HG03108 (cell line): ENCODE data around the gene PABPC3.

ENCODE experiments used
- ATAC-seq: cut with Tn5 transposase; IDR thresholded peaks from one replicate; pipeline ENCODE4 v1.9.1; 2021; ENCODE audit warnings: moderate library complexity; ENCODE audit not compliant: unreplicated experiment

The PABPC3 gene

DNA sequence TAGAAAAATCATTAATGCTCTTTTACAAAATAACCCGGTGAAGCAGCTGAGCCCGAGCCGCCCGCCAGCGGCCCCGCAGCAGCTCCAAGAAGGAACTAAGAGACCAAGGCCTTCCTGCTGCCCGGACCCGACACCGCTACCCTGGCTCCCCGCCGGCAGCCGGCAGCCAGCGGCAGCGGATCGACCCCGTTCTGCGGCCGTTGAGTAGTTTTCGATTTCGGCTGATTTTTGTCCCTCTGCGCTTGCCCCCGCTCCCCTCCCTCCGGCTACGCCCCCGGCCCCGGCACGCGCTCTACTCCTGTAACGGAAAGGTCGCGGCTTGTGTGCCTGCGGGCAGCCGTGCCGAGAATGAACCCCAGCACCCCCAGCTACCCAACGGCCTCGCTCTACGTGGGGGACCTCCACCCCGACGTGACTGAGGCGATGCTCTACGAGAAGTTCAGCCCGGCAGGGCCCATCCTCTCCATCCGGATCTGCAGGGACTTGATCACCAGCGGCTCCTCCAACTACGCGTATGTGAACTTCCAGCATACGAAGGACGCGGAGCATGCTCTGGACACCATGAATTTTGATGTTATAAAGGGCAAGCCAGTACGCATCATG, at the start of gene PABPC3:
TSS of gene PABPC3 (plus strand) at position 286 of the 603 bp plus-strand sequence. CDS start at position 349, 63 bp downstream.
- no peak for ATAC-seq

GRCh38 chr13:25046274-25046984, 49.5 kb upstream of the PABPC3 start:
- no peak for ATAC-seq

GRCh38 chr13:25046985-25047511, 48.9 kb upstream of the PABPC3 start:
- no peak for ATAC-seq

DNA sequence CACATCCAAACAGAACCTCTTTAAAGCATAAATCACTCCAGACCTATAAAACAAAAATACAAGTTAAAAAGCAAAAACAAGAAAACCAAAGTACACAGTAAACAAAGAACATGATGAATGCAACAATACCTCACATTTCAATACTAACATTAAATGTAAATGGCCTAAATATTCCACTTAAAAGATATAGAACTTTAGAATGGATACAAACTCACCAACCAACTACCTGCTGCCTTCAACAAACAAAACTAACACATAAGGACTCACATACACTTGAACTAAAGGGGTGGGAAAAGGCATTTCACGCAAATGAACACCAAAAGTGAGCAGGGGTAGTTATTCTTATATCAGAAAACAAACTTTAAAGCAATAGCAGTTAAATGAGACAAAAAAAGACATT, 44.9 kb upstream of the PABPC3 start:
- ATAC-seq: no peak

GRCh38 chr13:25059166-25059565, 36.8 kb upstream of the PABPC3 start:
- no peak for ATAC-seq

GRCh38 chr13:25059958-25060357, 36.0 kb upstream of the PABPC3 start:
- no peak for ATAC-seq

DNA sequence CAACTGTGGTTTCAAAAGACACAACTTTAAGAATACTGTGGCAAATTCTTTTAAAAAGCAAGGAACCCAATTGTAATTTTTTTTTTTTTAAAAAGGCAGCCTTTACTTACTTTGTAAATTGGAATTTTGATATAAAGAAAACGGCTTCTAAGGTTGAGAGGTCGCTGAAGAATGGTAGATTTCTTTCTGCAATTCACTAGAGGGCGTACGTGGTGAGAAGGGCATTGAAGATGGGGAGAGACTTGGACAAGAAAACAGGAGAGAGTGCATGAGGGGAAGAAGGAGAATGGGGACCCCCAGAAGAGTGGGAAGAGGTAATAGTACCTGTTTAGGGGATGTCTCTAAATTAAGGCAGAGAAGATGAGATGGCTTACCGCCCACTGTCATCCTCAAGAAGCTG, 33.5 kb upstream of the PABPC3 start:
- no peak for ATAC-seq

GRCh38 chr13:25064396-25064795, 31.5 kb upstream of the PABPC3 start:
- ATAC-seq: no peak

DNA sequence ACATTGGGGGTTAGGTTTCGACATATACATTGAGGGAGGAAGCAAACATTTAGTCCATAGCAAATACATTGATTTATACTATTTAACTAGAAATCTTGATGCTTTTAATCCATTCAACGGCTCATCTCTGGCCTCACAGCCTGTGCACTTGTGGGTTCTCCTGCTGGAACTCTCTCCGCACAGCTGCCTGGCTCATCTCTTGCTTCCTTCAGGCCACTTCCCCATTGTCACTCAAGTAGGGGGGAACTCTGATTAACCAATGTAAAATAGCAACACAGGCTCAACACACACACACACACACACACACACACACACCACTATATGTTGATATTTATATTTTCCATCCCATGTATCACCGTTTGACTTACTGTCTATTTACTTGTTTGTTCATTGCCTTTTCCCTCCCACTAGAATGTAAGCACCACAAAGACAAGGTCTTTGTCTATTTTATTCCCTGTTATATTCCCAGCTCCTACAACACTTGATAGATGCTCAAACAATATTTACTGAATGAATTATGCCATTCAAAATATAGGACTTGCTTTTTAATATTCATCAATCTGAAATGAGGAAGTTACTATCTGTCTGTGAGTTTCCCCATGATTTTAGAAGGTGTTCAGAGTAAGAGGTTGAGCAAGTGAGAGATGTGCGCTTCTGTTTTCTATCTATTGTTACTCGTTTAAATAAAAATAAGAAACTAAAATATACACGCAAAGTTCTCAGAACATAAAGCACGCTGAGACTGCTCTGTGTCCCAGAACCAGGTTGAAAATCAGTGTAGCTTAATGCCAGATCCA, 29.8 kb upstream of the PABPC3 start:
- no peak for ATAC-seq

DNA sequence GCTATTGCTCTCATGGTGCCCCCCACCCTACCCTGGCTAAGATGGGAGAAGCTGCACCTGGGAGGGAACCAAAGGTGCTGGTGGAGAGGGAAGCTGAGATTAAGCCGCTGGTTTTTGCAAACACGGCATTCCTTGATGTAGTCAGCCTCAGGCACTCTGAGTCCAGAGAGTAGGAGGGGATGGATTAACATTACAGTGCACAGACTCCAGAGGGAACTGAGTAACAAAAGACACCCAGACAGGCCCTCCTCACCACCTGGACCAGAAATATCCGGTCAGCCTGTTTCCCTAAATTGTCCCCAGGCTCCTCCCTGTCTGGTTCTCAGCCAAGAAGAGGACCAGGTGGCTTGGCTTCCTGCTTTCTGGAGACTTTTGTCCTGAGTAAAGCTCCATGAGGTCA, 28.9 kb upstream of the PABPC3 start:
- ATAC-seq: no peak

GRCh38 chr13:25068810-25069209, 27.1 kb upstream of the PABPC3 start:
- no peak for ATAC-seq

DNA sequence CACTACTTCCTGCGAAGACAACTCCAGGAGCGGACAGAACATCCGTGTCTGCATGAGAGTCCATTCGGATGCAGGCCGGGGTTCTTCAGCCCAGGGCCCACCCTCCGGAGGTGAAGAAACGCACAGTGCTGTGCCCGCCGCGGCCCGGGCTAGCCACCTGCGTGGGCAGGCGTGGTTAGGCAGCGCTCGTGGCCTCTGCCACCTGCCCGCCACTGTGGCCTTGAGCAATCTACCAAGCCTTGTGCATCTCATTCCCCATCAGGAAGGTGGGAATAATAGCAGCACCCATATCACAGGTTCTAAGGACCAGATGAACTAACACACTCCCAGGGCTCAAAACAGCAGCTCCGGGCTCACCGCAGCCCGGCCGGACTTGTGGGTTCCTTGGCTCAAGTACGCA, 26.7 kb upstream of the PABPC3 start:
- no peak for ATAC-seq

GRCh38 chr13:25069911-25070310, 26.0 kb upstream of the PABPC3 start:
- no peak for ATAC-seq

GRCh38 chr13:25080773-25081172, 15.2 kb upstream of the PABPC3 start:
- no peak for ATAC-seq

- no peak for ATAC-seq
Observed at GRCh38 chr13:25084096-25084495, 11.8 kb upstream of the PABPC3 start.

- ATAC-seq: no peak
Observed at GRCh38 chr13:25085125-25085742, 10.7 kb upstream of the PABPC3 start.

DNA sequence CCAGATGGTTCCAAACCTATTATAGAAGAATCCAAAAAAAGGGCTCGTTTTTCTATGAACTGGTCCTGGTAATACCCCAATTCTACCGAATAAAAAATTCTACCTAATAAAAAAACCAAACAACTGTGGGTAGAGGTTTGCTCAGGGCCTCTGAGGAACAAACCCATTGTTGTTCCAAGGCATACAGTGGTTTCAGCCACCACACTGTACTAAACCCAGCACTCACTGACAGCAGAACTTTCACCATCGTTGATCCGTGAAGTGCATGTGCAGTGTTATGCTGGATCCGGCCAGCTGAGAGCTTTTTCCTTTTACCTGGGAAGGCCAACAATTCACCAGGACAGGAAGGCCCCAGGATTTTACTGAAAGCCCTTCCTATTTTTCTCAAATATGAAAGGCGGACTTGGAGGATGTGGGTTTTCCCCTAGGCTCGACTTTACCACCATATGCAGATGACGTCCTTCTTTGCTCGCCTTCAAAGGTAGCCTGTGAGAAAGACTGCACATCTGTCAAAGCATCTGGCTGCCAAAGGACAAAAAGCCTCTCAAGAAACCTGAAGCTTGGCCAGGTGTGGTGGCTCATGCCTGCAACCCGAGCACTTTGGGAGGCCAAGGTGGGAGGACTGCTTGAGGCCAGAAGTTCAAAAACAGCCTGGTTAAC, 7.2 kb upstream of the PABPC3 start:
- ATAC-seq: no peak

- no peak for ATAC-seq
Observed at GRCh38 chr13:25097426-25097825, 1.5 kb downstream of the PABPC3 start.

- ATAC-seq: no peak
Observed at GRCh38 chr13:25103711-25104110, 7.8 kb downstream of the PABPC3 start.

DNA sequence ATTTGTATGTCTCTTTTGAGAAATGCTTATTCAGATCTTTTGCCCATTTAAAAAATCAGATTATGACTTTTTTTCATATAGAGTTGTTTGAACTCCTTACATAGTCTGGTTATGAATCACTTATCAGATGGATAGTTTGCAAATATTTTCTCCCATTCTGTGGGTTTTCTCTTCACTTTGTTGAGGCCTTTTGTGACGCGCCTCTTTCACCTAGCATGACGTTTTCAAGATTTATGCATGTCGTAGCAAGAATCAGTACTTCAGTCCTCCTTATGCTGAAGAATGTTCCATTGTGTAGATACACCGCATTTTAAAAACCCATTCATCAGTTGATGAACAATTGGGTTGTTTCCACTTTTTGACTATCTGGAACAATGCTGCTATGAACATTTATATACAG, 13.4 kb downstream of the PABPC3 start:
- no peak for ATAC-seq
